Body of pancreas (tissue), 4 donors: Measurements from ENCODE around the gene KRT73. TPM values are rescaled to one million over a fixed set of nuclear protein-coding genes. Genes with fewer than 3 reads are reported as not detected.

ENCODE experiments used
- ATAC-seq: fragments of 150-250 bp; one replicate; pipeline ENCODE4 v1.9.1; 2016
- DNase-seq, 4 donors: peaks; one replicate each; pipeline ENCODE4 v3.0.0-alpha.2; 2019
- H3K27ac ChIP-seq, 4 donors: fragments of 200-600 bp; sonication (generic); 1 replicate in 3 of 4; 2 replicates in 1 of 4; pipeline versions ENCODE4 v1.5.1 to v1.6.1; 2016 to 2019; ENCODE audit warnings: mild to moderate bottlenecking in 1 of 4, mixed read lengths in 1 of 4, moderate library complexity in 1 of 4
- H3K27me3 ChIP-seq, 2 donors: fragments of 200-600 bp; sonication (generic); one replicate each; pipeline ENCODE4 v1.6.0; 2016; ENCODE audit warnings: mild to moderate bottlenecking in 1 of 2
- H3K36me3 ChIP-seq, 2 donors: fragments of 200-600 bp; sonication (generic); replicated peaks in 1 of 2; 2 replicates each; pipeline ENCODE4 v1.5.1; 2016; ENCODE audit warnings: low read depth in 2 of 2; ENCODE audit not compliant: insufficient read depth in 1 of 2
- H3K4me1 ChIP-seq: fragments of 200-600 bp; sonication (generic); one replicate; pipeline ENCODE4 v1.6.0; 2016
- H3K4me3 ChIP-seq, 2 donors: fragments of 200-600 bp; sonication (generic); 1 replicate in 1 of 2; 2 replicates in 1 of 2; pipeline ENCODE4 v1.5.1; 2016 to 2019
- H3K9me3 ChIP-seq, 3 donors: fragments of 200-600 bp; sonication (generic); 1 replicate in 2 of 3; 2 replicates in 1 of 3; pipeline ENCODE4 v1.5.1; 2016
- CTCF ChIP-seq, 7 experiments: fragments of 450-650 bp in 4 of 7; fragments of 200-600 bp in 3 of 7; sonication (generic) in 3 of 7; IDR thresholded peaks; one replicate each; pipeline ENCODE4 v1.5.1; 2016 to 2019; ENCODE audit warnings: antibody characterized with exemption in 7 of 7
- POLR2A ChIP-seq, 3 donors: fragments of 450-650 bp; IDR thresholded peaks; one replicate each; pipeline ENCODE4 v1.6.1; 2016; ENCODE audit warnings: antibody characterized with exemption in 3 of 3, mild to moderate bottlenecking in 2 of 3
- WGBS, 2 donors: methylation state at CpG; one replicate each; pipeline ENCODE4 v1.1.5; 2017; 5-methylcytosine and 5-hydroxymethylcytosine counted together
- intact Hi-C: fragments of 100-400 bp; cut with DNase I; formaldehyde crosslinking; loops from one replicate; pipeline ENCODE4 v1.15.1; 2023
- total RNA-seq, 2 donors: library from RNA; depleted of rRNA; stranded (reverse); fragments of >200 nt; gene quantifications; one replicate each; pipeline ENCODE4 v1.1.0, GENCODE V29; 2016

Gene KRT73
- total RNA-seq, 2 donors from 2014 or later = 1.3 TPM; not detected in 1

- no peak for TF ChIP-seq CTCF (IDR thresholded peaks at IDR 0.05)
- TF ChIP-seq POLR2A (IDR thresholded peaks at IDR 0.05) = no peak
- intact Hi-C loops = no loop called here
- WGBS, 2 donors = 72 to 89% methylated on average over 4 to 9 of the region's 9 CpGs
- H3K27ac ChIP-seq = no peak overlapping the region
- no peaks in the 10 kb centered on the region for H3K36me3 ChIP-seq
- DNase-seq (no peak), ATAC-seq (no peak)
- peaks cover 0 to 7% of the 10 kb centered on the region in 2 donors for H3K27me3 ChIP-seq
- no peaks in the 10 kb centered on the region for H3K4me1 ChIP-seq
- H3K4me3 ChIP-seq = no peak overlapping the region
- no peaks in the 10 kb centered on the region for H3K9me3 ChIP-seq
Measured at GRCh38 chr12:52613384-52614030, 4.9 kb downstream of the KRT73 start.

- H3K36me3 ChIP-seq = no peaks in the 10 kb centered on the region
- no peak overlapping the region for H3K4me3 ChIP-seq
- intact Hi-C loops = no loop called here
- ATAC-seq (no peak), DNase-seq (no peak)
- H3K27ac ChIP-seq = no peak overlapping the region
- TF ChIP-seq POLR2A (IDR thresholded peaks at IDR 0.05) (no peak), CTCF (IDR thresholded peaks at IDR 0.05) (no peak)
- no peaks in the 10 kb centered on the region for H3K9me3 ChIP-seq
- H3K4me1 ChIP-seq = no peaks in the 10 kb centered on the region
- 72 to 74% methylated on average over 5 of the region's 5 CpGs for WGBS, 2 donors
- peaks cover 0 to 7% of the 10 kb centered on the region in 2 donors for H3K27me3 ChIP-seq
Measured at GRCh38 chr12:52612431-52613383, 5.7 kb downstream of the KRT73 start.

- peaks cover 0 to 7% of the 10 kb centered on the region in 2 donors for H3K27me3 ChIP-seq
- no peak overlapping the region for H3K27ac ChIP-seq
- no peaks in the 10 kb centered on the region for H3K9me3 ChIP-seq
- intact Hi-C loops = no loop called here
- DNase-seq (no peak), ATAC-seq (no peak)
- no peaks in the 10 kb centered on the region for H3K36me3 ChIP-seq
- H3K4me3 ChIP-seq = no peak overlapping the region
- 65 to 92% methylated on average over 4 to 6 of the region's 6 CpGs for WGBS, 2 donors
- no peaks in the 10 kb centered on the region for H3K4me1 ChIP-seq
- TF ChIP-seq POLR2A (IDR thresholded peaks at IDR 0.05) (no peak), CTCF (IDR thresholded peaks at IDR 0.05) (no peak)
Measured at GRCh38 chr12:52611080-52611468, 7.3 kb downstream of the KRT73 start.

- Histone ChIP-seq H3K27ac (no peak overlapping the region), H3K9me3 (no peaks in the 10 kb centered on the region), H3K27me3 (peaks cover 0 to 7% of the 10 kb centered on the region in 2 donors), H3K4me3 (no peak overlapping the region), H3K4me1 (no peaks in the 10 kb centered on the region), H3K36me3 (no peaks in the 10 kb centered on the region)
- intact Hi-C loops = no loop called here
- WGBS, 2 donors = 53 to 71% methylated on average over 8 of the region's 8 CpGs
- TF ChIP-seq POLR2A (IDR thresholded peaks at IDR 0.05) (no peak), CTCF (IDR thresholded peaks at IDR 0.05) (no peak)
- DNase-seq = no peak
- no peak for ATAC-seq
Measured at GRCh38 chr12:52608826-52609630, 9.3 kb downstream of the KRT73 start.
